DND-41 (cell line): Measurements from ENCODE around the gene RASGRF2.

ENCODE experiments used
- ATAC-seq: fragments of 200-7000 bp; cut with Tn5 transposase; 3 replicates; pipeline ENCODE4 v1.9.1; 2021; ENCODE audit warnings: low read depth; ENCODE audit not compliant: insufficient read depth
- DNase-seq: peaks from one replicate; pipeline ENCODE4 v3.0.0-alpha.2; 2020
- H2AFZ ChIP-seq: 2 replicates; pipeline ENCODE4 v1.6.0; 2012; ENCODE audit warnings: low read depth, low read length
- H3K27ac ChIP-seq: 2 replicates; pipeline ENCODE4 v1.5.1; 2012; ENCODE audit warnings: low read length, inconsistent platforms
- H3K27me3 ChIP-seq: fragments of 200-600 bp; sonication (generic); 2 replicates; pipeline ENCODE4 v1.6.0; 2012; ENCODE audit warnings: low read length, mild to moderate bottlenecking, inconsistent platforms; ENCODE audit not compliant: insufficient read depth, poor library complexity
- H3K36me3 ChIP-seq: 2 replicates; pipeline ENCODE4 v1.5.1; 2012; ENCODE audit warnings: low read length, inconsistent platforms; ENCODE audit not compliant: insufficient read depth
- H3K4me1 ChIP-seq: 2 replicates; pipeline ENCODE4 v1.5.1; 2012; ENCODE audit warnings: mild to moderate bottlenecking, low read length; ENCODE audit not compliant: insufficient read depth
- H3K4me2 ChIP-seq: 2 replicates; pipeline ENCODE4 v1.6.0; 2012; ENCODE audit warnings: mild to moderate bottlenecking, moderate library complexity, low read length, inconsistent platforms; ENCODE audit not compliant: insufficient read depth
- H3K4me3 ChIP-seq, 2 experiments: fragments of 200-600 bp in 1 of 2; shearing (Covaris generic) in 1 of 2; 2 replicates each; pipeline ENCODE4 v1.5.1; 2012 to 2016; ENCODE audit warnings: inconsistent platforms in 2 of 2, low read length in 2 of 2, mild to moderate bottlenecking in 2 of 2, low read depth in 1 of 2, moderate library complexity in 1 of 2
- H3K79me2 ChIP-seq: 2 replicates; pipeline ENCODE4 v1.6.0; 2012; ENCODE audit warnings: low read length, inconsistent platforms; ENCODE audit not compliant: insufficient read depth
- H3K9ac ChIP-seq: 2 replicates; pipeline ENCODE4 v1.6.0; 2012; ENCODE audit warnings: low read depth, mild to moderate bottlenecking, inconsistent platforms, low read length, moderate library complexity
- H3K9me3 ChIP-seq: 2 replicates; pipeline ENCODE4 v1.5.1; 2012; ENCODE audit warnings: low read length, moderate library complexity, mild to moderate bottlenecking, inconsistent platforms; ENCODE audit not compliant: insufficient read depth, severe bottlenecking
- H4K20me1 ChIP-seq: 2 replicates; pipeline ENCODE4 v1.6.0; 2012; ENCODE audit warnings: low read length; ENCODE audit not compliant: insufficient read depth
- CTCF ChIP-seq: IDR thresholded peaks from 2 replicates; pipeline ENCODE4 v1.5.1; 2012; ENCODE audit warnings: borderline replicate concordance, low read length, moderate library complexity, mild to moderate bottlenecking; ENCODE audit not compliant: poor library complexity, severe bottlenecking; ENCODE audit errors: extremely low read depth
- EZH2 ChIP-seq: IDR thresholded peaks from 3 replicates; pipeline ENCODE4 v1.6.1; 2012; ENCODE audit warnings: borderline replicate concordance, low read depth, mild to moderate bottlenecking, moderate library complexity, low read length, inconsistent platforms; ENCODE audit not compliant: severe bottlenecking

Gene RASGRF2

GRCh38 chr5:81165493-81166119 is 205.4 kb downstream of the RASGRF2 start:
- Histone ChIP-seq H2AFZ (no peak overlapping the region), H3K9me3 (no peaks in the 10 kb centered on the region), H3K4me1 (no peaks in the 10 kb centered on the region), H4K20me1 (no peaks in the 10 kb centered on the region), H3K27ac (no peak overlapping the region), H3K79me2 (no peaks in the 10 kb centered on the region), H3K9ac (no peak overlapping the region), H3K27me3 (no peaks in the 10 kb centered on the region), H3K4me2 (no peak overlapping the region), H3K4me3 (no peak overlapping the region), H3K36me3 (no peaks in the 10 kb centered on the region)
- DNase-seq = peak; percentile 73
- peak; percentile 91 for ATAC-seq
- TF ChIP-seq CTCF = peak; percentile 93
- TF ChIP-seq EZH2 = no peak

GRCh38 chr5:81166430-81166829 is 206.3 kb downstream of the RASGRF2 start:
- H4K20me1 ChIP-seq = no peaks in the 10 kb centered on the region
- no peak for ATAC-seq
- H3K4me3 ChIP-seq = no peak overlapping the region
- H3K27ac ChIP-seq = no peak overlapping the region
- H3K36me3 ChIP-seq = no peaks in the 10 kb centered on the region
- no peak for TF ChIP-seq CTCF
- TF ChIP-seq EZH2 = no peak
- H3K9me3 ChIP-seq = no peaks in the 10 kb centered on the region
- H3K9ac ChIP-seq = no peak overlapping the region
- H3K27me3 ChIP-seq = no peaks in the 10 kb centered on the region
- H3K4me1 ChIP-seq = no peaks in the 10 kb centered on the region
- H2AFZ ChIP-seq = no peak overlapping the region
- H3K79me2 ChIP-seq = no peaks in the 10 kb centered on the region
- H3K4me2 ChIP-seq = no peak overlapping the region
- no peak for DNase-seq

GRCh38 chr5:81167078-81167477 is 206.9 kb downstream of the RASGRF2 start:
- ATAC-seq = no peak
- Histone ChIP-seq H3K27me3 (no peaks in the 10 kb centered on the region), H3K4me1 (no peaks in the 10 kb centered on the region), H3K36me3 (no peaks in the 10 kb centered on the region), H3K27ac (no peak overlapping the region), H2AFZ (no peak overlapping the region), H3K79me2 (no peaks in the 10 kb centered on the region), H4K20me1 (no peaks in the 10 kb centered on the region), H3K9ac (no peak overlapping the region), H3K4me2 (no peak overlapping the region), H3K4me3 (no peak overlapping the region), H3K9me3 (no peaks in the 10 kb centered on the region)
- no peak for DNase-seq
- TF ChIP-seq EZH2 (no peak), CTCF (no peak)
